Gastrocnemius medialis (tissue), 4 donors: ENCODE measurements around the gene SYT1.

Experiments
- POLR2A ChIP-seq, 2 donors: fragments of 450-650 bp; IDR thresholded peaks; one replicate each; pipeline ENCODE4 v1.6.1; 2017; ENCODE audit warnings: antibody characterized with exemption in 2 of 2, mild to moderate bottlenecking in 2 of 2, moderate library complexity in 2 of 2
- TF ChIP-seq, protein P1 (sequence below), 5 experiments: fragments of 450-650 bp in 3 of 5; fragments of 200-600 bp in 2 of 5; sonication (generic) in 2 of 5; IDR thresholded peaks in 4 of 5; conservative IDR thresholded peaks in 1 of 5; 1 replicate in 4 of 5; 2 replicates in 1 of 5; pipeline ENCODE4 v1.5.1; 2016 to 2019; ENCODE audit warnings: antibody characterized with exemption in 5 of 5, mild to moderate bottlenecking in 3 of 5, moderate library complexity in 3 of 5

DNA sequence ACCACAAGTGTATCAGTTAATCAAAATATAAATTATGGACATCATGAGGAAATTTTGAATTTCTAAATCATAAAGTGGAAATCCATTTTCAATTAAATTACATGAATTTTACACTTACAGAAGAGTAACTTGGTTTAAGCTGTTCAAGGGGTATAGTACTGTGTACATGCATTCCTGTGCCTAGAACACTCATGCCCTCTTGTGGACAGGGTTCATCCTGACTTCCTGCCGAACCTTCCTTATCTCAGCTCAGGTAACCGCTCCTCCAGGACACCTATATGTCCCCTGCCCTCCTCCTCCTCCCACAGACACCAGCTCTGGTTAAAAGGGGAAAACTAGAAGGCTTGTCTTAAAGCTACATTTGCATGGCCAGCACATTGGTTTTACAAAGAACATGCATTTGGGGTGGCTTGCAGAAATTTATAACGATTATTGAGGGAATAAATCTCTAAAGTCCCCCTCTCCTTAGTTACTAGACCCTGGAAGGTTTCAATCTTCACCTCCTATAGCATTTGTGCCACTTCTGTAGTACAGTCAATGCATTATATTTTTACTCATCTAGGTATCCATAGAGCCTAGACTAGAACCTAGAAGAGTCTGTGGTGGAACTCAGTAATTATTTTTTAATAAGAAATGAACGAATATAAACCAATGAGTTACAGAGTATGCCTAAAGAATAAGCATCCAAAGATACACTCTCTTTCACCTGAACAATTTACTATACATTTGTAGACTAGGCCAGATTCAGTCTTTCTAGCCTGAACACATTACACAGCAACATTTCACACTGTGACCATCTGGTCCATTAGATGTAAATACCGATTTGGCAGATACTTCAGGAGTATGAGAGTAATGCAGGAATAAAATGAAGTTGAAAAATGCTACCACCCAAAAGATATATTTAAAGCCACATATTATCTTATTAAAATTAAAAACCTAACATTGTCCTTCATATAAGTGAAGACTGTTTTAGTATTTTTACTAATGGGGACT, 480.6 kb downstream of the SYT1 start:
- TF ChIP-seq, protein P1, sequence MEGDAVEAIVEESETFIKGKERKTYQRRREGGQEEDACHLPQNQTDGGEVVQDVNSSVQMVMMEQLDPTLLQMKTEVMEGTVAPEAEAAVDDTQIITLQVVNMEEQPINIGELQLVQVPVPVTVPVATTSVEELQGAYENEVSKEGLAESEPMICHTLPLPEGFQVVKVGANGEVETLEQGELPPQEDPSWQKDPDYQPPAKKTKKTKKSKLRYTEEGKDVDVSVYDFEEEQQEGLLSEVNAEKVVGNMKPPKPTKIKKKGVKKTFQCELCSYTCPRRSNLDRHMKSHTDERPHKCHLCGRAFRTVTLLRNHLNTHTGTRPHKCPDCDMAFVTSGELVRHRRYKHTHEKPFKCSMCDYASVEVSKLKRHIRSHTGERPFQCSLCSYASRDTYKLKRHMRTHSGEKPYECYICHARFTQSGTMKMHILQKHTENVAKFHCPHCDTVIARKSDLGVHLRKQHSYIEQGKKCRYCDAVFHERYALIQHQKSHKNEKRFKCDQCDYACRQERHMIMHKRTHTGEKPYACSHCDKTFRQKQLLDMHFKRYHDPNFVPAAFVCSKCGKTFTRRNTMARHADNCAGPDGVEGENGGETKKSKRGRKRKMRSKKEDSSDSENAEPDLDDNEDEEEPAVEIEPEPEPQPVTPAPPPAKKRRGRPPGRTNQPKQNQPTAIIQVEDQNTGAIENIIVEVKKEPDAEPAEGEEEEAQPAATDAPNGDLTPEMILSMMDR (IDR thresholded peaks at IDR 0.05 in 4 of 5, conservative IDR thresholded peaks at IDR 0.05 in 1 of 5), result peak in 2 of 5 experiments; percentile 28 to 39
- TF ChIP-seq POLR2A (IDR thresholded peaks at IDR 0.05), result no peak
